Measurements from ENCODE around the gene RASD1. TPM values are rescaled to one million over a fixed set of nuclear protein-coding genes. Genes with fewer than 3 reads are reported as not detected.
A peak's percentile ranks its signal among the peaks of the same experiment; 100 is the strongest.

RASD1 gene
- total RNA-seq, 1 experiment from 2014 or later = 1.2 TPM

- Histone ChIP-seq H3F3A (ENCODE audit: insufficient read depth, low read depth) (peaks cover 19% of the 10 kb centered on the region; the same call in 1 of the 2 replicates), H3K36me3 (ENCODE audit: low read depth) (no peaks in the 10 kb centered on the region), H2AFZ (no peak overlapping the region), H3K4me3 (no peak overlapping the region), H3K27me3 (ENCODE audit: insufficient read depth, low read depth) (no peaks in the 10 kb centered on the region), H3K9me2 (ENCODE audit: insufficient read depth) (no peaks in the 10 kb centered on the region), H3K27ac (no peak overlapping the region), H3K4me1 (replicated peaks; ENCODE audit: insufficient read depth) (no peaks in the 10 kb centered on the region; the same call in 1 of the 2 replicates), H3K4me2 (no peak overlapping the region), H4K20me1 (ENCODE audit: insufficient read depth) (peaks cover 19% of the 10 kb centered on the region), H3K9me3 (ENCODE audit: insufficient read depth, low read depth) (no peaks in the 10 kb centered on the region), H3K79me2 (ENCODE audit: low read depth) (no peaks in the 10 kb centered on the region)
- TF ChIP-seq CTCF (conservative IDR thresholded peaks at IDR 0.05) = no peak
- TF ChIP-seq EZH2 (IDR thresholded peaks at IDR 0.05; ENCODE audit: low read depth) = no peak
- intact Hi-C loops (cut with micrococcal nuclease; ENCODE audit: unreplicated experiment) = loop anchor here (10.0 kb wide), 1 partner anchor 421 kb away; no protein-coding TSS in a partner anchor
- CTCF ChIA-PET = no interaction called here
- no peak for DNase-seq
- no TSS peak for BruUV-seq (replicated peaks)
- POLR2A ChIA-PET (ENCODE audit: unreplicated experiment) = interaction anchor here (0.7 kb wide), 1 partner anchor 10 kb away, joined by 3 read pairs; no protein-coding TSS in a partner anchor
These were observed 2.2 kb downstream of the RASD1 start for GRCh38 chr17:17493986-17494466.

- intact Hi-C loops (cut with micrococcal nuclease; ENCODE audit: unreplicated experiment) = loop anchor here (10.0 kb wide), 1 partner anchor 421 kb away; no protein-coding TSS in a partner anchor
- Histone ChIP-seq H3F3A (ENCODE audit: insufficient read depth, low read depth) (peaks cover 19% of the 10 kb centered on the region; the same call in 1 of the 2 replicates), H3K4me2 (no peak overlapping the region), H3K27ac (no peak overlapping the region), H3K4me3 (no peak overlapping the region), H3K9me3 (ENCODE audit: insufficient read depth, low read depth) (no peaks in the 10 kb centered on the region), H4K20me1 (ENCODE audit: insufficient read depth) (peaks cover 18% of the 10 kb centered on the region), H3K36me3 (ENCODE audit: low read depth) (no peaks in the 10 kb centered on the region), H3K27me3 (ENCODE audit: insufficient read depth, low read depth) (no peaks in the 10 kb centered on the region), H2AFZ (no peak overlapping the region), H3K9me2 (ENCODE audit: insufficient read depth) (no peaks in the 10 kb centered on the region), H3K4me1 (replicated peaks; ENCODE audit: insufficient read depth) (no peaks in the 10 kb centered on the region; the same call in 1 of the 2 replicates), H3K79me2 (ENCODE audit: low read depth) (no peaks in the 10 kb centered on the region)
- no peak for TF ChIP-seq CTCF (conservative IDR thresholded peaks at IDR 0.05)
- no peak for TF ChIP-seq EZH2 (IDR thresholded peaks at IDR 0.05; ENCODE audit: low read depth)
- no peak for DNase-seq
- no TSS peak for BruUV-seq (replicated peaks)
- ChIA-PET CTCF (no interaction called here), POLR2A (ENCODE audit: unreplicated experiment) (interaction anchor here (0.7 kb wide), 1 partner anchor 9 kb away, joined by 3 read pairs; no protein-coding TSS in a partner anchor)
These were observed 2.8 kb downstream of the RASD1 start for GRCh38 chr17:17493249-17493985.

DNA sequence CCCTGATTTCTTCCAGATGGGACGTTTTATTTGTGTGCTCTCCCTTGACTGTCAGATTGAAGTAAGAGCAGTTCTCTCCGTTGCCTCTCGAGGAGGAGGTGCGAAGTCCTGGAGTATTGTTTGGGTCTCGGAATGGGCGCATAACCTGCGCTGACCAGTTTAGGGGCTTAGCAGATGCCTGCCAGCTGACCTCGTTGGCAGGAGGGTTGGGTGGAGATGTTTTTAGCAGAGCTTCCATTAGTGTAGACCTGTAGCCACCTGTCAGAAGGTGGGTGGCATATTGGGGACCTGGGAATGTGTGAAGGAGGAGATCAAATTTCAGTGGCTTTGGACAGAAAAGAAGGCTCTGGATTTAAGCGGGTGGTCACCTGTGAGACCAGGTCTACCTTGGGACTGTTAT, 3.6 kb downstream of the RASD1 start:
- H3K9me2 ChIP-seq (ENCODE audit: insufficient read depth) = no peaks in the 10 kb centered on the region
- H3K4me1 ChIP-seq (replicated peaks; ENCODE audit: insufficient read depth) = no peaks in the 10 kb centered on the region; the same call in 1 of the 2 replicates
- no peak for TF ChIP-seq EZH2 (IDR thresholded peaks at IDR 0.05; ENCODE audit: low read depth)
- TF ChIP-seq CTCF (conservative IDR thresholded peaks at IDR 0.05) = no peak
- no peak overlapping the region for H2AFZ ChIP-seq
- H3K27me3 ChIP-seq (ENCODE audit: insufficient read depth, low read depth) = no peaks in the 10 kb centered on the region
- H3K9me3 ChIP-seq (ENCODE audit: insufficient read depth, low read depth) = no peaks in the 10 kb centered on the region
- CTCF ChIA-PET = no interaction called here
- no peak overlapping the region for H3K27ac ChIP-seq
- H4K20me1 ChIP-seq (ENCODE audit: insufficient read depth) = peaks cover 20% of the 10 kb centered on the region
- no peaks in the 10 kb centered on the region for H3K79me2 ChIP-seq (ENCODE audit: low read depth)
- no peak overlapping the region for H3K4me2 ChIP-seq
- H3K36me3 ChIP-seq (ENCODE audit: low read depth) = peaks cover 5% of the 10 kb centered on the region; the same call in 1 of the 2 replicates
- no peak for DNase-seq
- TSS peak; percentile 6 for BruUV-seq (replicated peaks)
- H3F3A ChIP-seq (ENCODE audit: insufficient read depth, low read depth) = peaks cover 19% of the 10 kb centered on the region; the same call in 1 of the 2 replicates
- no peak overlapping the region for H3K4me3 ChIP-seq
- intact Hi-C loops (cut with micrococcal nuclease; ENCODE audit: unreplicated experiment) = loop anchor here (10.0 kb wide), 1 partner anchor 422 kb away; no protein-coding TSS in a partner anchor
- POLR2A ChIA-PET (ENCODE audit: unreplicated experiment) = no interaction called here

Measured in PC-9 (cell line).